B cell (primary cell): Measurements from ENCODE around the gene S100A1. TPM values are rescaled to one million over a fixed set of nuclear protein-coding genes. Genes with fewer than 3 reads are reported as not detected.

ENCODE experiments used
- ATAC-seq: fragments of 200-7000 bp; cut with Tn5 transposase; one replicate; pipeline ENCODE4 v1.10.0; 2021; ENCODE audit warnings: low read depth, mild to moderate bottlenecking, moderate number of reproducible peaks, moderate library complexity
- CTCF ChIA-PET: fragments of 350-600 bp; sonication (Branson Sonifier 250); formaldehyde crosslinking; loops from one replicate; lab custom pipeline; 2021; ENCODE audit warnings: antibody characterized with exemption, inconsistent platforms; lab: Charles Lee
- POLR2A ChIA-PET: fragments of 350-600 bp; sonication (Branson Sonifier 250); formaldehyde crosslinking; loops from one replicate; lab custom pipeline; 2021; ENCODE audit warnings: antibody characterized with exemption; lab: Charles Lee
- DNase-seq: peaks from one replicate; pipeline ENCODE4 v3.0.0; 2013
- H2AFZ ChIP-seq: 2 replicates; pipeline ENCODE4 v1.6.1; 2012; ENCODE audit warnings: mild to moderate bottlenecking, low read depth, low read length; ENCODE audit not compliant: insufficient read depth, poor library complexity, severe bottlenecking
- H3K27ac ChIP-seq, 2 donors: 1 replicate in 1 of 2; 2 replicates in 1 of 2; pipeline ENCODE4 v1.5.1; 2012 to 2013; ENCODE audit warnings: low read length in 2 of 2, mild to moderate bottlenecking in 2 of 2, moderate library complexity in 1 of 2
- H3K27me3 ChIP-seq, 4 experiments: fragments of 200-600 bp in 1 of 4; sonication (generic) in 1 of 4; replicated peaks in 1 of 4; 1 replicate in 2 of 4; 2 replicates in 2 of 4; pipeline versions ENCODE4 v1.6.1 to v1.7.0; 2013 to 2016; ENCODE audit warnings: low read length in 3 of 4, mild to moderate bottlenecking in 2 of 4, mixed read lengths in 1 of 4, moderate library complexity in 1 of 4; ENCODE audit not compliant: insufficient read depth in 4 of 4, control insufficient read depth in 3 of 4; ENCODE audit errors: control extremely low read depth in 1 of 4
- H3K36me3 ChIP-seq, 2 experiments: replicated peaks in 1 of 2; 1 replicate in 1 of 2; 2 replicates in 1 of 2; pipeline versions ENCODE4 v1.6.1 to v1.7.1; 2013; ENCODE audit warnings: low read length in 1 of 2; ENCODE audit not compliant: insufficient read depth in 2 of 2, control insufficient read depth in 1 of 2; ENCODE audit errors: control extremely low read depth in 1 of 2, extremely low read depth in 1 of 2
- H3K4me1 ChIP-seq, 2 donors: fragments of 200-600 bp in 1 of 2; sonication (generic) in 1 of 2; 1 replicate in 1 of 2; 2 replicates in 1 of 2; pipeline versions ENCODE4 v1.5.1 to v1.6.1; 2013 to 2017; ENCODE audit warnings: low read length in 2 of 2; ENCODE audit not compliant: control insufficient read depth in 2 of 2, insufficient read depth in 2 of 2
- H3K4me2 ChIP-seq: replicated peaks from 2 replicates; pipeline ENCODE3; 2012; ENCODE audit warnings: mild to moderate bottlenecking, low read depth, low read length; ENCODE audit not compliant: poor library complexity, severe bottlenecking
- H3K4me3 ChIP-seq, 5 experiments: fragments of 200-600 bp in 1 of 5; sonication (generic) in 1 of 5; 1 replicate in 3 of 5; 2 replicates in 2 of 5; pipeline versions ENCODE4 v1.5.1 to v1.7.0; 2011 to 2016; ENCODE audit warnings: low read length in 4 of 5, mild to moderate bottlenecking in 4 of 5, low read depth in 2 of 5, control low read depth in 1 of 5, moderate library complexity in 1 of 5; ENCODE audit not compliant: insufficient read depth in 1 of 5; ENCODE audit errors: control extremely low read depth in 1 of 5, extremely low read depth in 1 of 5
- H3K79me2 ChIP-seq: fragments of 200-600 bp; sonication (generic); one replicate; pipeline ENCODE4 v1.6.0; 2016; ENCODE audit warnings: low read length; ENCODE audit not compliant: control insufficient read depth, insufficient read depth
- H3K9ac ChIP-seq: fragments of 200-600 bp; sonication (generic); 2 replicates; pipeline ENCODE4 v1.6.1; 2017; ENCODE audit warnings: mild to moderate bottlenecking, low read length, moderate library complexity
- H3K9me3 ChIP-seq, 3 donors: one replicate each; pipeline versions ENCODE4 v1.6.1 to v1.7.1; 2013; ENCODE audit warnings: low read length in 2 of 3; ENCODE audit not compliant: control insufficient read depth in 2 of 3, insufficient read depth in 1 of 3; ENCODE audit errors: control extremely low read depth in 1 of 3
- H4K20me1 ChIP-seq: 2 replicates; pipeline ENCODE4 v1.6.0; 2012; ENCODE audit warnings: mild to moderate bottlenecking, low read length; ENCODE audit not compliant: insufficient read depth, control insufficient read depth, poor library complexity, severe bottlenecking
- H3K27ac Mint-ChIP-seq: one replicate; pipeline ENCODE4 v1.8.0; 2021; ENCODE audit warnings: mixed read lengths
- H3K27me3 Mint-ChIP-seq: one replicate; pipeline ENCODE4 v1.8.0; 2021; ENCODE audit warnings: mixed read lengths
- H3K4me1 Mint-ChIP-seq: one replicate; pipeline ENCODE4 v1.8.0; 2021; ENCODE audit warnings: mixed read lengths
- H3K4me3 Mint-ChIP-seq: one replicate; pipeline ENCODE4 v1.8.0; 2021; ENCODE audit warnings: mixed read lengths
- H3K9me3 Mint-ChIP-seq: one replicate; pipeline ENCODE4 v1.8.0; 2022; ENCODE audit warnings: mixed read lengths; ENCODE audit not compliant: insufficient read depth
- CTCF ChIP-seq: fragments of 200-600 bp; IDR thresholded peaks from one replicate; pipeline ENCODE4 v1.8.0; 2022; ENCODE audit warnings: antibody characterized with exemption, mild to moderate bottlenecking
- EZH2 ChIP-seq: IDR thresholded peaks from 2 replicates; pipeline ENCODE4 v1.6.1; 2012; ENCODE audit warnings: borderline replicate concordance, low read depth, mild to moderate bottlenecking, moderate library complexity, low read length; ENCODE audit not compliant: insufficient read depth, poor library complexity, severe bottlenecking
- WGBS: methylation state at CpG from one replicate; pipeline ENCODE4 v1.1.5; 2013; ENCODE audit warnings: missing lambda C conversion rate; ENCODE audit not compliant: insufficient coverage; 5-methylcytosine and 5-hydroxymethylcytosine counted together
- intact Hi-C: fragments of 100-400 bp; cut with micrococcal nuclease; formaldehyde crosslinking; loops from one replicate; pipeline ENCODE4 v1.10.0; 2022
- polyA plus RNA-seq: library from polyadenylated mRNA; depleted of rRNA; stranded (reverse); fragments of >200 nt; gene quantifications from 2 replicates; pipeline ENCODE4 v1.2.3, GENCODE V29; 2012
- total RNA-seq, 2 donors: library from RNA; stranded (reverse); fragments of 120-200 nt in 1 of 2; gene quantifications; 1 replicate in 1 of 2; 2 replicates in 1 of 2; pipeline versions ENCODE4 v1.2.3 to v1.2.4, GENCODE V29; 2013 to 2022

The S100A1 gene
- total and polyA plus RNA-seq, 2 donors (not counting 1 experiment from before 2014, with no cell fraction given): not detected

GRCh38 chr1:153609585-153609907, 18.7 kb upstream of the S100A1 start:
- Mint-ChIP-seq H3K9me3 (no peaks in the 10 kb centered on the region), H3K4me1 (peaks cover 2% of the 10 kb centered on the region), H3K27me3 (no peaks in the 10 kb centered on the region), H3K4me3 (no peak overlapping the region), H3K27ac (no peak overlapping the region)
- Histone ChIP-seq H3K27ac (no peak overlapping the region), H2AFZ (no peak overlapping the region), H3K4me2 (no peak overlapping the region), H3K4me3 (no peak overlapping the region), H3K27me3 (no peaks in the 10 kb centered on the region), H3K79me2 (no peaks in the 10 kb centered on the region), H4K20me1 (no peaks in the 10 kb centered on the region), H3K9me3 (no peaks in the 10 kb centered on the region), H3K36me3 (no peaks in the 10 kb centered on the region), H3K9ac (no peak overlapping the region), H3K4me1 (peaks cover 0 to 4% of the 10 kb centered on the region in 2 donors)
- ChIA-PET POLR2A (no interaction called here), CTCF (interaction anchor here (0.6 kb wide), 1 partner anchor 14 kb away, joined by 6 read pairs; no protein-coding TSS in a partner anchor)
- 88% methylated on average over 4 of the region's 6 CpGs for WGBS
- no peak for DNase-seq
- TF ChIP-seq EZH2: no peak
- no peak for TF ChIP-seq CTCF
- ATAC-seq: no peak
- intact Hi-C loops: no loop called here

GRCh38 chr1:153610334-153610733, 17.9 kb upstream of the S100A1 start:
- CTCF ChIA-PET: no interaction called here
- Histone ChIP-seq H3K9me3 (no peaks in the 10 kb centered on the region), H3K9ac (no peak overlapping the region), H3K36me3 (no peaks in the 10 kb centered on the region), H3K27me3 (no peaks in the 10 kb centered on the region), H2AFZ (no peak overlapping the region), H3K4me1 (peaks cover 0 to 4% of the 10 kb centered on the region in 2 donors), H3K4me2 (no peak overlapping the region), H3K27ac (no peak overlapping the region), H3K4me3 (no peak overlapping the region), H4K20me1 (no peaks in the 10 kb centered on the region), H3K79me2 (no peaks in the 10 kb centered on the region)
- Mint-ChIP-seq H3K9me3 (no peaks in the 10 kb centered on the region), H3K27me3 (no peaks in the 10 kb centered on the region), H3K4me3 (no peak overlapping the region), H3K27ac (no peak overlapping the region), H3K4me1 (no peaks in the 10 kb centered on the region)
- no peak for TF ChIP-seq EZH2
- no peak for TF ChIP-seq CTCF
- intact Hi-C loops: no loop called here
- 100% methylated on average over 1 of the region's 4 CpGs for WGBS
- POLR2A ChIA-PET: no interaction called here
- no peak for DNase-seq
- no peak for ATAC-seq
